DMS53 treated with DMSO at 0.1 percent for 48 hours (cell line): ENCODE measurements around the gene EIF2AK2.

Source experiments
- DNase-seq: peaks from one replicate; lab custom pipeline; 2025; ENCODE audit not compliant: unreplicated experiment; lab: John Stamatoyannopoulos, UW

Gene EIF2AK2

GRCh38 chr2:37104178-37104577 lies 52.6 kb downstream of the EIF2AK2 start:
- DNase-seq, result no peak

GRCh38 chr2:37102588-37102987 lies 54.2 kb downstream of the EIF2AK2 start:
- DNase-seq, result no peak

GRCh38 chr2:37100054-37100453 lies 56.7 kb downstream of the EIF2AK2 start:
- DNase-seq, result no peak

- DNase-seq, result no peak
Measured at GRCh38 chr2:37098416-37099118, 58.2 kb downstream of the EIF2AK2 start.

- DNase-seq, result no peak
Measured at GRCh38 chr2:37096568-37096967, 60.2 kb downstream of the EIF2AK2 start.

- no peak for DNase-seq
Measured at GRCh38 chr2:37091873-37092272, 64.9 kb downstream of the EIF2AK2 start.

- DNase-seq, result no peak
Measured at GRCh38 chr2:37090019-37090477, 66.7 kb downstream of the EIF2AK2 start.

GRCh38 chr2:37085731-37086147 lies 71.0 kb downstream of the EIF2AK2 start:
- no peak for DNase-seq

- no peak for DNase-seq
Measured at GRCh38 chr2:37084797-37085196, 72.0 kb downstream of the EIF2AK2 start.

GRCh38 chr2:37083873-37084794 lies 72.6 kb downstream of the EIF2AK2 start, which contains the start of the genes GPATCH11 and HEATR5B:
TSS of gene GPATCH11 (plus strand) at chr2:37084518. CDS start at chr2:37088382, 3,864 bp downstream.
TSS of gene HEATR5B (minus strand) at chr2:37084372. CDS start at chr2:37083414, 958 bp downstream.
- peak; percentile 91 for DNase-seq

- DNase-seq, result no peak
Measured at GRCh38 chr2:37080689-37081088, 76.1 kb downstream of the EIF2AK2 start.

- no peak for DNase-seq
Measured at GRCh38 chr2:37080266-37080665, 76.5 kb downstream of the EIF2AK2 start.

- DNase-seq, result no peak
Measured at GRCh38 chr2:37070931-37071330, 85.8 kb downstream of the EIF2AK2 start.

- no peak for DNase-seq
Measured at GRCh38 chr2:37068686-37069085, 88.1 kb downstream of the EIF2AK2 start.

- DNase-seq, result no peak
Measured at GRCh38 chr2:37061776-37062175, 95.0 kb downstream of the EIF2AK2 start.

GRCh38 chr2:37061013-37061711 lies 95.6 kb downstream of the EIF2AK2 start:
- no peak for DNase-seq

GRCh38 chr2:37060446-37060845 lies 96.3 kb downstream of the EIF2AK2 start:
- no peak for DNase-seq

- no peak for DNase-seq
Measured at GRCh38 chr2:37059841-37060240, 96.9 kb downstream of the EIF2AK2 start.

- no peak for DNase-seq
Measured at GRCh38 chr2:37052600-37053332, 104.0 kb downstream of the EIF2AK2 start.
